Mucosa of rectum (tissue), 2 donors: Measurements from ENCODE around the gene GMPR.

Experiments
- H3K27ac ChIP-seq, 2 donors: one replicate each; pipeline ENCODE4 v1.7.0; 2013; ENCODE audit warnings: inconsistent platforms in 2 of 2, low read depth in 2 of 2, low read length in 2 of 2
- H3K27me3 ChIP-seq, 2 donors: one replicate each; pipeline ENCODE4 v1.7.0; 2013; ENCODE audit warnings: low read length in 2 of 2; ENCODE audit not compliant: control insufficient read depth in 2 of 2, insufficient read depth in 2 of 2
- H3K36me3 ChIP-seq, 2 donors: one replicate each; pipeline ENCODE4 v1.7.0; 2013; ENCODE audit warnings: low read length in 2 of 2; ENCODE audit not compliant: control insufficient read depth in 2 of 2, insufficient read depth in 2 of 2
- H3K4me1 ChIP-seq, 2 donors: one replicate each; pipeline ENCODE4 v1.7.0; 2013; ENCODE audit warnings: low read length in 2 of 2, mild to moderate bottlenecking in 1 of 2; ENCODE audit not compliant: control insufficient read depth in 2 of 2, insufficient read depth in 2 of 2
- H3K4me3 ChIP-seq, 2 donors: one replicate each; pipeline ENCODE4 v1.7.0; 2013; ENCODE audit warnings: low read length in 2 of 2
- H3K9ac ChIP-seq, 2 donors: one replicate each; pipeline ENCODE4 v1.7.0; 2013; ENCODE audit warnings: low read length in 2 of 2, low read depth in 1 of 2, mild to moderate bottlenecking in 1 of 2
- H3K9me3 ChIP-seq, 2 donors: one replicate each; pipeline ENCODE4 v1.7.0; 2013; ENCODE audit warnings: low read length in 2 of 2; ENCODE audit not compliant: control insufficient read depth in 2 of 2
- donor health status: healthy.
- donor health status: Normal muscosa, but diverticular disease.

GMPR gene

GRCh38 chr6:16238057-16238962 lies at the start of gene GMPR:
Gene GMPR (plus strand): TSS chr6:16238587. CDS start chr6:16238694, 107 bp downstream.
- Histone ChIP-seq H3K4me3 (peak within 1 kb of the TSS; percentile 61 to 85), H3K9ac (peak within 1 kb of the TSS; percentile 42 to 67), H3K36me3 (no peaks in the 10 kb centered on the region), H3K9me3 (no peaks in the 10 kb centered on the region), H3K27me3 (no peaks in the 10 kb centered on the region), H3K27ac (peak within 1 kb of the TSS in 1 of 2 donors; percentile 17), H3K4me1 (peaks cover 12 to 18% of the 10 kb centered on the region in 2 donors)

DNA sequence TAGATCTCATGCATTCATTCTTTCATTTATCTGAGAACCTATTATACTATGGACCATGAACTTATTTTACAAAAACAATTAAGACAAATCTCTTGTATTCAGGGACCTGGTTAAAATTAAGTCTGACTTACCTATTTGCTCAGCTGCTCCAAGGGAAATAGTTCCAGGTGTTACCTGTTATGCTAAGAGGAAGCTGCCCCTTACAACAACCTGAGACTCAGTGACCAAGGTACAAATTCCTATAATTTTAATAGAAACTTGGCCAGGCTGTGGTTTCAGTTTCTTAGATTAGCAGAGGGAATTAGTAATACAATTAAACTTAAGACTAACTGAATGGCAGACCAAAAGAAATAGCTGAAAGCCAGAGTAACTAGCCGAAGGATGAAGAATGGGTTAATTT lies 48.2 kb upstream of the GMPR start:
- H3K27ac ChIP-seq, result no peak overlapping the region
- no peak overlapping the region for H3K9ac ChIP-seq
- no peaks in the 10 kb centered on the region for H3K4me1 ChIP-seq
- no peaks in the 10 kb centered on the region for H3K27me3 ChIP-seq
- no peaks in the 10 kb centered on the region for H3K9me3 ChIP-seq
- no peak overlapping the region for H3K4me3 ChIP-seq
- H3K36me3 ChIP-seq, result no peaks in the 10 kb centered on the region

GRCh38 chr6:16196260-16196983 lies 42.0 kb upstream of the GMPR start:
- no peaks in the 10 kb centered on the region for H3K27me3 ChIP-seq
- H3K27ac ChIP-seq, result no peak overlapping the region
- no peaks in the 10 kb centered on the region for H3K9me3 ChIP-seq
- no peak overlapping the region for H3K4me3 ChIP-seq
- H3K4me1 ChIP-seq, result peaks cover 8 to 12% of the 10 kb centered on the region in 2 donors
- H3K9ac ChIP-seq, result no peak overlapping the region
- H3K36me3 ChIP-seq, result no peaks in the 10 kb centered on the region

DNA sequence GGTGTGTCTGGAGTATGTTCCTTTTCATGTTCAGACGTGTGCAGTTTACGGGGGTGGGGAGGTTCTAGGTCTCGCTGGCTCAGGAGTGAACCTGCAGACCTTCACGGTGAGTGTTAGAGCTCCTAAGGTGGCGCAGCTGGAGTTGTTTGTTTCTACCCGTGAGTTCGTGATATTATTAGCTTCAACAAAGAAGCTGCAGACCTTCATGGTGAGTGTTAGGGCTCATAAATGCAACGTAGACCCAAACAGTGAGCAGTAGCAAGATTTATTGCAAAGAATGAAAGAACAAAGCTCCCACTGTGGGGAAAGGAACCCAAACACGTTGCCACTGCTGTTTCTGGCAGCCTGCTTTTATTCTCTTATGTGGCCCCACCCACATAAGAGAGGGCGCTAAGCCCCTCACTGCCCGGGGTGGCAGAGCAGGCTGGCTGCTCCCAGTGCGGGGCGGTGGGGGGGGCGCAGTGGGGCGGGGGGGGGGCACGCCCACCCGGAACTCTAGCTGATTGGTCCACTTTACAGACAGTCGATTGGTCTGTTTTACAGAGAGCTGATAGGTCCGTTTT lies 41.3 kb upstream of the GMPR start:
- no peaks in the 10 kb centered on the region for H3K9me3 ChIP-seq
- H3K36me3 ChIP-seq, result no peaks in the 10 kb centered on the region
- H3K4me3 ChIP-seq, result no peak overlapping the region
- no peaks in the 10 kb centered on the region for H3K27me3 ChIP-seq
- H3K27ac ChIP-seq, result no peak overlapping the region
- peaks cover 8 to 12% of the 10 kb centered on the region in 2 donors for H3K4me1 ChIP-seq
- H3K9ac ChIP-seq, result no peak overlapping the region

GRCh38 chr6:16198061-16198705 lies 40.2 kb upstream of the GMPR start:
- peaks cover 8 to 12% of the 10 kb centered on the region in 2 donors for H3K4me1 ChIP-seq
- no peak overlapping the region for H3K4me3 ChIP-seq
- no peaks in the 10 kb centered on the region for H3K27me3 ChIP-seq
- H3K9ac ChIP-seq, result no peak overlapping the region
- H3K36me3 ChIP-seq, result no peaks in the 10 kb centered on the region
- H3K9me3 ChIP-seq, result no peaks in the 10 kb centered on the region
- H3K27ac ChIP-seq, result no peak overlapping the region

GRCh38 chr6:16199804-16200203 lies 38.6 kb upstream of the GMPR start:
- Histone ChIP-seq H3K9me3 (no peaks in the 10 kb centered on the region), H3K9ac (no peak overlapping the region), H3K27me3 (no peaks in the 10 kb centered on the region), H3K4me1 (peaks cover 8 to 12% of the 10 kb centered on the region in 2 donors), H3K27ac (no peak overlapping the region), H3K4me3 (peak overlapping the region in 1 of 2 donors; percentile 55), H3K36me3 (no peaks in the 10 kb centered on the region)

DNA sequence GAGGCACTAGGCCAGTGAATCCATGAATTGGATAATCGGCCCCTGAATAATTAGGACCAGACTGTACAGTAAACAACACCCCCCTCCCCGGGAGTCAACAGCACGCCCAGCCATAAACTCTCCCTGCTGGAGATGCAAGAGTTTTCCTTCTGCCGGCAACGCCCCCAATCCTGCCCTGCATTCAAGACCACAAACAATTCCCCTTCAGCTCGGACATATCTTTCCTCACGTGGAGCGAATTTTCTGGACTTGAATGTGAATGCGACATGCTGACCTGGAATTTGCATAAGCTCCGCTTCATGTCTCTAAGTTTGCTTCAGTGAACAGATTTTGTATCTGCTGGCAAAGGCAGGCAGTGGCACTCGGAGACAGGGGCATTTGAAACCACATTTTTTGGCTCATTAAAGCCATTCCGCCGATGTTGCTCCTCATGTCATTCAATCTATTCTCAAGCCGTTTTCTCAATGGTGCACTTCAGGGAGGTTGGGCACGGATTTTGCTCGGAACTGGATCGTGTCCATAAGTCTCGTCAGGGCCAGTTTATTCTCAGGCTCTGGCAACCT lies 38.0 kb upstream of the GMPR start:
- H3K4me3 ChIP-seq, result peak overlapping the region; percentile 44 to 55

GRCh38 chr6:16201706-16202105 lies 36.7 kb upstream of the GMPR start:
- Histone ChIP-seq H3K9me3 (no peaks in the 10 kb centered on the region), H3K4me3 (no peak overlapping the region), H3K27me3 (no peaks in the 10 kb centered on the region), H3K4me1 (peaks cover 12 to 13% of the 10 kb centered on the region in 2 donors), H3K27ac (no peak overlapping the region), H3K9ac (no peak overlapping the region), H3K36me3 (no peaks in the 10 kb centered on the region)

More for the DNA sequence above, 38.0 kb upstream of the GMPR start:
- Histone ChIP-seq H3K27ac (no peak overlapping the region), H3K27me3 (no peaks in the 10 kb centered on the region), H3K36me3 (no peaks in the 10 kb centered on the region), H3K9ac (peak overlapping the region in 1 of 2 donors; percentile 15), H3K4me1 (peaks cover 8 to 12% of the 10 kb centered on the region in 2 donors), H3K9me3 (no peaks in the 10 kb centered on the region)

GRCh38 chr6:16204653-16205376 lies 33.6 kb upstream of the GMPR start:
- Histone ChIP-seq H3K9ac (no peak overlapping the region), H3K36me3 (no peaks in the 10 kb centered on the region), H3K27ac (no peak overlapping the region), H3K27me3 (no peaks in the 10 kb centered on the region), H3K4me3 (no peak overlapping the region), H3K9me3 (no peaks in the 10 kb centered on the region), H3K4me1 (peaks cover 13 to 22% of the 10 kb centered on the region in 2 donors)
